ENCODE measurements around the gene KAZN.

Gene KAZN

DNA sequence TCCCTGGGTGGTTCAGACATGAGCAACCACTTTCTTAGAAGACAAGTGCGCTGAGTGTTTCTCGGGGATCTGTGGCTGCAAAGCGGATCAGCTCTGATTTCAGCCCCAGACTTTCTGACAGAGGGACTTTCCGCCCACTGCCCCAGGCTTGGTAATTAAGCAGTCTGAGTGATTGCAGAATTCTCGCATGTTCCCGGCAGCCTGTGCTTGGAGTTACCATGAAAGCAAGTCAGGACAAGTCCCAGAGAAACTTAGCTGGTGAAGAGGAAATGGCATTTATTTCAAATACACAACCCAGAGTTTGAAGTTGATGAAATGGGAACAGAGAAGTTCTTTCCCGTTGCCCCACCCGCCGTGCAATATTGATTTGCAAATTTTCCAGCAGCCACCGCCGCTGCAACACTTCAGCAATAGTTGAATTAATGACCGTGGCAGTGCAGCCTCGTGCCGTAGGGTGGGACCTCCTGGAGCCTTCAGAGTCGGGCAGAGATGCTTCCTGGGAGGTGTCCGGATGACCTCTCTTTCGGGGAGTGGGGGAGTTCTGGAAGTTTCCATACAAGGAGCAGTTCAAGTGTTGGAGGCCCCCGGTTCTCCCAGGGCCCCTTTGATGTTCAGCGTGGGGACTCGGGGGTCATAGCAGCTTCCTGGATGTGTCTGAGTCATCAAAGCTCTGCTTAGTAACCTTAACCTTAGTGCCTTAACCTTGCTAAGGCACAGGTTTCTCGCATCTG lies 134.7 kb downstream of the KAZN start:
- H3K4me3 ChIP-seq (ENCODE audit: low read length) = no peak overlapping the region
- DNase-seq (ENCODE audit: low read depth) = peak; percentile 54

DNA sequence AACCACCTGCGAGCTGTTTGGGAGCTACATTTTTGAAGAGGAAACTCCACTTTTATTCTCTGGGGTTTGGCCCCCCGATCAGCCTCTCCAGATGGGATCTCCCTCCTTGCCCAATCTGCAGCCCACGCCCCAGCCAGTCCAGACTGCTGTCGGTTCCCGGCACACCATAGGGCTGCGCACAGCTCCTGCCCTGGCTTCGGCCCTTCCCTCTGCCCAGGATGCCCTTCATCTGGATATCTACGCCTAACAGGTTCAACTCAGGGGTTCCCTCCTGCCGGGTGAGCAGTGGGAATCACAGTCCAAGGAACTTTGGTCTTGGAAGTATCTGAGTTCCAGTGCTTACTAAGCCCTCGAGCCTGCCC lies 135.3 kb downstream of the KAZN start:
- TF ChIP-seq, protein P1, sequence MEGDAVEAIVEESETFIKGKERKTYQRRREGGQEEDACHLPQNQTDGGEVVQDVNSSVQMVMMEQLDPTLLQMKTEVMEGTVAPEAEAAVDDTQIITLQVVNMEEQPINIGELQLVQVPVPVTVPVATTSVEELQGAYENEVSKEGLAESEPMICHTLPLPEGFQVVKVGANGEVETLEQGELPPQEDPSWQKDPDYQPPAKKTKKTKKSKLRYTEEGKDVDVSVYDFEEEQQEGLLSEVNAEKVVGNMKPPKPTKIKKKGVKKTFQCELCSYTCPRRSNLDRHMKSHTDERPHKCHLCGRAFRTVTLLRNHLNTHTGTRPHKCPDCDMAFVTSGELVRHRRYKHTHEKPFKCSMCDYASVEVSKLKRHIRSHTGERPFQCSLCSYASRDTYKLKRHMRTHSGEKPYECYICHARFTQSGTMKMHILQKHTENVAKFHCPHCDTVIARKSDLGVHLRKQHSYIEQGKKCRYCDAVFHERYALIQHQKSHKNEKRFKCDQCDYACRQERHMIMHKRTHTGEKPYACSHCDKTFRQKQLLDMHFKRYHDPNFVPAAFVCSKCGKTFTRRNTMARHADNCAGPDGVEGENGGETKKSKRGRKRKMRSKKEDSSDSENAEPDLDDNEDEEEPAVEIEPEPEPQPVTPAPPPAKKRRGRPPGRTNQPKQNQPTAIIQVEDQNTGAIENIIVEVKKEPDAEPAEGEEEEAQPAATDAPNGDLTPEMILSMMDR (conservative IDR thresholded peaks at IDR 0.05; ENCODE audit: low read depth, low read length) = no peak
- H3K4me3 ChIP-seq (ENCODE audit: low read length) = no peak overlapping the region

More for the DNA sequence above, 134.7 kb downstream of the KAZN start:
- TF ChIP-seq, protein P1 (conservative IDR thresholded peaks at IDR 0.05; ENCODE audit: low read depth, low read length) = no peak

DNA sequence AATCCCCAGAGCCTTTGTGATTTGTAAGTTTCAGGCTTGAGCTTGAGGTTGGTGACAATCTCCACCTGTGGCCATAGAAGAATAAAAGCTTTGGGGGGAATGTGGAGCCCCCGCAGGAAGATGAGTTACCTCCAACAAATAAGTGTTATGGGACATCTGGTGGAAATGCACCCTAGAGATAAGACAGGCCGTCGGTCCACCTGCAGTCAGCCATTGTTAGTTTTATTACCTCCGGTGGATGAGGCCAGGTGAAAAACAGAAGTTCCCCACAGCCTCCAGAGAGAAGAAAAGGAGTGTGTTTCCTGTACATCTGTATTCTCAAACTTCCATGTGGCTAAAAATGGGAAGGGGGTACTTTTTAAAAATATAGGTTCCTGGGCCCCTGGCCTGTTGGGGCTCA lies 137.4 kb downstream of the KAZN start:
- TF ChIP-seq, protein P1 (conservative IDR thresholded peaks at IDR 0.05; ENCODE audit: low read depth, low read length) = no peak
- no peak for DNase-seq (ENCODE audit: low read depth)
- no peak overlapping the region for H3K4me3 ChIP-seq (ENCODE audit: low read length)

More for the DNA sequence above, 135.3 kb downstream of the KAZN start:
- no peak for DNase-seq (ENCODE audit: low read depth)

DNA sequence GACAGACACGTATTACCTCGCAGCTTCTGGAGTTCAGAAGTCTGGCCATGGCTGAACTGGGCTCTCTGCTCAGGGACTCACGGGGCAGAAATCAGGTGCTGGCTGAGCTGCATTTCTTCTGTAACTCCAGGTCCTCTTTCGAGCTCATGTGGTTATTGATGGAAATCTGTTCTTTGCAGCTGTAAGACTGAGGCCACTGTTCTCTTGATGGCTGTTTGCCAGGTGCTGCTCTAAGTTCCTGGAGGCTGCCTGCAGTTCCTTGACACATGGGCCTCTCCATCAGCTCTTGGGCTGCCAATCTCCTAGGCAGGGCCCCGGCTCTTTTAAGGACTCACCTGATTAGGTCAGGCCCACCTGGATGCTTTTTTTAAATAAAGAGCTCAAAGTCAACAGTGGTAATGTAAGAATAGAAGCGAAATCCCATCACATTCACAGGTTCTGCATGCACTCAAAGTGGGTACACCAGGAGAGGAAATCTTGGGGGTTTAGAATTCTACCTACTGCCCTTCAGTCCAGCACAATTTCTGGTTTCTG lies 139.1 kb downstream of the KAZN start:
- no peak for DNase-seq (ENCODE audit: low read depth)
- H3K4me3 ChIP-seq (ENCODE audit: low read length) = no peak overlapping the region
- TF ChIP-seq, protein P1 (conservative IDR thresholded peaks at IDR 0.05; ENCODE audit: low read depth, low read length) = no peak

DNA sequence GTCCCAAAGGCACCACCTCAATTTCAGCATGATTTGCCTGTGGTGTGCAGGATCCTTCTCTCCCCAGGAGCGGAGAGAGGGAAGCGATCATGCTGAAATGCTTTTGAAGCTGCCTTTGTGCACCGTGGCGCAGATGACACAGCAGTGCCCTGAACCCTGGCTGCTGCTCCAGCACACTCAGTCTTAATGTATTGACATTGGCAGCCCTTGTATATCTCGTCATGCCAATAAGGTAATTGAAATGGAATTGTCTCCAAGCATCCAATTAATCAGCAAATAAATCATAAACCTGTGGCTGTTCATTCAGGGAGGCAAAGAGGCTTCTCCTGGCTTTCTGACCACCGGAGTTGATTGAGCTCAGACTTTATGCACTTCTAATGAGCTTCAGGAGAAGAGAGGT lies 139.8 kb downstream of the KAZN start:
- H3K4me3 ChIP-seq (ENCODE audit: low read length) = no peak overlapping the region
- TF ChIP-seq, protein P1 (conservative IDR thresholded peaks at IDR 0.05; ENCODE audit: low read depth, low read length) = no peak
- DNase-seq (ENCODE audit: low read depth) = no peak

DNA sequence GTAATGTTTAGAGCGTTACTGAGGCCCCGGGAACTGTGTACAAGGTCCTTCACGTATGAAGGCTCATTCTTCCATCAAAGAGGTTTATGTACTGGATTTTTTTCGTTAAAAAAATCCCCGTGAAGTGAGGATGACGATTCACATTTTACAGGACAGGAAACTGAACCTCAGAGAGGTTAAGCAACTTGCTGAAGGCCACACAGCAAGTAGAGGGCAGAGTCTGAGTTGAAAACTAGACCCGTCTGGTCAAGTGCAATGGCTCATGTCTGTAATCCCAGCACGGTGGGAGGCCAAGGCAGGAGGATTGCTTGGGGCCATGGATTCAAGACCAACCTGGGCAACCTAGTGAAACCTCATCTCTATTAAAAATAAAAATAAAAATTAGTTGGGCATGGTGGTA lies 140.2 kb downstream of the KAZN start:
- TF ChIP-seq, protein P1 (conservative IDR thresholded peaks at IDR 0.05; ENCODE audit: low read depth, low read length) = no peak
- H3K4me3 ChIP-seq (ENCODE audit: low read length) = no peak overlapping the region
- DNase-seq (ENCODE audit: low read depth) = no peak
